Activated T-helper 17 cell treated with anti-CD3 and anti-CD28 coated beads, Interleukin-2, amount 50 U/mL, for 72 hours (primary cell): ENCODE data around the gene CADPS2. TPM values are rescaled to one million over a fixed set of nuclear protein-coding genes. Genes with fewer than 3 reads are reported as not detected.

Source experiments
- ATAC-seq: fragments of 150-1000 bp; cut with Tn5 transposase; replicated peaks from 2 replicates; pipeline ENCODE4 v1.10.0; 2021; ENCODE audit warnings: mild to moderate bottlenecking, moderate library complexity
- H3K27ac Mint-ChIP-seq: one replicate; pipeline ENCODE4 v1.8.0; 2022; ENCODE audit warnings: mixed read lengths
- H3K27me3 Mint-ChIP-seq: one replicate; pipeline ENCODE4 v1.8.0; 2022; ENCODE audit warnings: mixed read lengths
- H3K36me3 Mint-ChIP-seq: one replicate; pipeline ENCODE4 v1.8.0; 2022; ENCODE audit warnings: low read depth, mild to moderate bottlenecking, mixed read lengths
- H3K4me1 Mint-ChIP-seq: one replicate; pipeline ENCODE4 v1.8.0; 2022; ENCODE audit warnings: mixed read lengths
- H3K4me3 Mint-ChIP-seq: one replicate; pipeline ENCODE4 v1.8.0; 2022; ENCODE audit warnings: mild to moderate bottlenecking, mixed read lengths
- H3K9me3 Mint-ChIP-seq: one replicate; pipeline ENCODE4 v1.8.0; 2022; ENCODE audit warnings: mixed read lengths
- total RNA-seq, 2 donors: library from RNA; stranded (reverse); gene quantifications; one replicate each; pipeline ENCODE4 v1.2.3, GENCODE V29; 2022

The CADPS2 gene
- total RNA-seq, 2 donors from 2014 or later, result not detected

GRCh38 chr7:122770686-122771335 is 115.4 kb downstream of the CADPS2 start:
- no peak overlapping the region for H3K4me3 Mint-ChIP-seq
- no peaks in the 10 kb centered on the region for H3K4me1 Mint-ChIP-seq
- H3K27me3 Mint-ChIP-seq, result no peaks in the 10 kb centered on the region
- no peak for ATAC-seq
- peaks cover 6% of the 10 kb centered on the region for H3K9me3 Mint-ChIP-seq
- no peak overlapping the region for H3K27ac Mint-ChIP-seq
- no peaks in the 10 kb centered on the region for H3K36me3 Mint-ChIP-seq

- Mint-ChIP-seq H3K36me3 (no peaks in the 10 kb centered on the region), H3K27me3 (no peaks in the 10 kb centered on the region), H3K4me3 (no peak overlapping the region), H3K9me3 (peaks cover 8% of the 10 kb centered on the region), H3K27ac (no peak overlapping the region), H3K4me1 (no peaks in the 10 kb centered on the region)
- ATAC-seq, result no peak
Measured at GRCh38 chr7:122768827-122769226, 117.4 kb downstream of the CADPS2 start.

- no peak for ATAC-seq
- Mint-ChIP-seq H3K36me3 (no peaks in the 10 kb centered on the region), H3K9me3 (peaks cover 13% of the 10 kb centered on the region), H3K27me3 (no peaks in the 10 kb centered on the region), H3K4me1 (no peaks in the 10 kb centered on the region), H3K27ac (no peak overlapping the region), H3K4me3 (no peak overlapping the region)
Measured at GRCh38 chr7:122767339-122767738, 118.9 kb downstream of the CADPS2 start.

GRCh38 chr7:122766593-122766992 is 119.7 kb downstream of the CADPS2 start:
- H3K27me3 Mint-ChIP-seq, result no peaks in the 10 kb centered on the region

GRCh38 chr7:122764902-122765301 is 121.4 kb downstream of the CADPS2 start:
- H3K4me1 Mint-ChIP-seq, result no peaks in the 10 kb centered on the region
- no peaks in the 10 kb centered on the region for H3K36me3 Mint-ChIP-seq
- H3K27me3 Mint-ChIP-seq, result no peaks in the 10 kb centered on the region
- no peak overlapping the region for H3K27ac Mint-ChIP-seq
- peaks cover 8% of the 10 kb centered on the region for H3K9me3 Mint-ChIP-seq
- H3K4me3 Mint-ChIP-seq, result no peak overlapping the region
- no peak for ATAC-seq

More at GRCh38 chr7:122766593-122766992, 119.7 kb downstream of the CADPS2 start:
- Mint-ChIP-seq H3K9me3 (peaks cover 13% of the 10 kb centered on the region), H3K4me1 (no peaks in the 10 kb centered on the region), H3K27ac (no peak overlapping the region), H3K4me3 (no peak overlapping the region), H3K36me3 (no peaks in the 10 kb centered on the region)
- no peak for ATAC-seq

- Mint-ChIP-seq H3K4me3 (no peak overlapping the region), H3K4me1 (no peaks in the 10 kb centered on the region), H3K27me3 (no peaks in the 10 kb centered on the region), H3K9me3 (peaks cover 8% of the 10 kb centered on the region), H3K27ac (no peak overlapping the region), H3K36me3 (no peaks in the 10 kb centered on the region)
- ATAC-seq, result no peak
Measured at GRCh38 chr7:122764020-122764419, 122.2 kb downstream of the CADPS2 start.

- H3K27me3 Mint-ChIP-seq, result no peaks in the 10 kb centered on the region
- H3K4me1 Mint-ChIP-seq, result no peaks in the 10 kb centered on the region
- H3K36me3 Mint-ChIP-seq, result no peaks in the 10 kb centered on the region
- no peak overlapping the region for H3K27ac Mint-ChIP-seq
- H3K9me3 Mint-ChIP-seq, result peaks cover 8% of the 10 kb centered on the region
- ATAC-seq, result no peak
- H3K4me3 Mint-ChIP-seq, result no peak overlapping the region
Measured at GRCh38 chr7:122762071-122762470, 124.2 kb downstream of the CADPS2 start.

GRCh38 chr7:122758501-122758900 is 127.8 kb downstream of the CADPS2 start:
- Mint-ChIP-seq H3K4me1 (no peaks in the 10 kb centered on the region), H3K36me3 (no peaks in the 10 kb centered on the region), H3K4me3 (no peak overlapping the region), H3K27ac (no peak overlapping the region), H3K27me3 (no peaks in the 10 kb centered on the region), H3K9me3 (peaks cover 4% of the 10 kb centered on the region)
- no peak for ATAC-seq

- no peak overlapping the region for H3K27ac Mint-ChIP-seq
- no peaks in the 10 kb centered on the region for H3K4me1 Mint-ChIP-seq
- no peaks in the 10 kb centered on the region for H3K9me3 Mint-ChIP-seq
- no peaks in the 10 kb centered on the region for H3K27me3 Mint-ChIP-seq
- no peaks in the 10 kb centered on the region for H3K36me3 Mint-ChIP-seq
- ATAC-seq, result no peak
- no peak overlapping the region for H3K4me3 Mint-ChIP-seq
Measured at GRCh38 chr7:122756860-122757259, 129.4 kb downstream of the CADPS2 start.

GRCh38 chr7:122755696-122756095 is 130.6 kb downstream of the CADPS2 start:
- ATAC-seq, result no peak
- H3K4me3 Mint-ChIP-seq, result no peak overlapping the region

GRCh38 chr7:122752583-122752982 is 133.7 kb downstream of the CADPS2 start:
- Mint-ChIP-seq H3K4me3 (no peak overlapping the region), H3K9me3 (no peaks in the 10 kb centered on the region), H3K27ac (no peak overlapping the region), H3K27me3 (no peaks in the 10 kb centered on the region), H3K36me3 (no peaks in the 10 kb centered on the region), H3K4me1 (no peaks in the 10 kb centered on the region)
- no peak for ATAC-seq

More at GRCh38 chr7:122755696-122756095, 130.6 kb downstream of the CADPS2 start:
- Mint-ChIP-seq H3K27me3 (no peaks in the 10 kb centered on the region), H3K36me3 (no peaks in the 10 kb centered on the region), H3K27ac (no peak overlapping the region), H3K9me3 (no peaks in the 10 kb centered on the region), H3K4me1 (no peaks in the 10 kb centered on the region)

- no peaks in the 10 kb centered on the region for H3K36me3 Mint-ChIP-seq
- H3K27ac Mint-ChIP-seq, result no peak overlapping the region
- H3K4me3 Mint-ChIP-seq, result no peak overlapping the region
- H3K27me3 Mint-ChIP-seq, result no peaks in the 10 kb centered on the region
- no peaks in the 10 kb centered on the region for H3K4me1 Mint-ChIP-seq
- no peaks in the 10 kb centered on the region for H3K9me3 Mint-ChIP-seq
- no peak for ATAC-seq
Measured at GRCh38 chr7:122750389-122750788, 135.9 kb downstream of the CADPS2 start.

- H3K4me1 Mint-ChIP-seq, result no peaks in the 10 kb centered on the region
- ATAC-seq, result no peak
- no peaks in the 10 kb centered on the region for H3K9me3 Mint-ChIP-seq
- no peak overlapping the region for H3K4me3 Mint-ChIP-seq
- no peaks in the 10 kb centered on the region for H3K27me3 Mint-ChIP-seq
- H3K36me3 Mint-ChIP-seq, result no peaks in the 10 kb centered on the region
- H3K27ac Mint-ChIP-seq, result no peak overlapping the region
Measured at GRCh38 chr7:122748195-122748594, 138.1 kb downstream of the CADPS2 start.

GRCh38 chr7:122746948-122747347 is 139.3 kb downstream of the CADPS2 start:
- Mint-ChIP-seq H3K4me1 (no peaks in the 10 kb centered on the region), H3K36me3 (no peaks in the 10 kb centered on the region), H3K9me3 (no peaks in the 10 kb centered on the region), H3K27ac (no peak overlapping the region), H3K4me3 (no peak overlapping the region), H3K27me3 (no peaks in the 10 kb centered on the region)
- no peak for ATAC-seq

GRCh38 chr7:122743211-122743610 is 143.0 kb downstream of the CADPS2 start:
- Mint-ChIP-seq H3K27me3 (no peaks in the 10 kb centered on the region), H3K9me3 (no peaks in the 10 kb centered on the region), H3K4me3 (no peak overlapping the region), H3K27ac (no peak overlapping the region), H3K4me1 (no peaks in the 10 kb centered on the region), H3K36me3 (no peaks in the 10 kb centered on the region)
- ATAC-seq, result no peak

- Mint-ChIP-seq H3K27me3 (no peaks in the 10 kb centered on the region), H3K9me3 (peaks cover 4% of the 10 kb centered on the region), H3K4me3 (no peak overlapping the region), H3K27ac (no peak overlapping the region), H3K36me3 (no peaks in the 10 kb centered on the region), H3K4me1 (no peaks in the 10 kb centered on the region)
- no peak for ATAC-seq
Measured at GRCh38 chr7:122738947-122739346, 147.3 kb downstream of the CADPS2 start.
